Stimulated activated naive CD4-positive, alpha-beta T cell (primary cell): ENCODE measurements around the gene LRP4.
A peak's percentile ranks its signal among the peaks of the same experiment; 100 is the strongest.

Experiments
- DNase-seq, 6 experiments: peaks; one replicate each; lab custom pipeline; 2025; lab: John Stamatoyannopoulos, UW

Gene LRP4

DNA sequence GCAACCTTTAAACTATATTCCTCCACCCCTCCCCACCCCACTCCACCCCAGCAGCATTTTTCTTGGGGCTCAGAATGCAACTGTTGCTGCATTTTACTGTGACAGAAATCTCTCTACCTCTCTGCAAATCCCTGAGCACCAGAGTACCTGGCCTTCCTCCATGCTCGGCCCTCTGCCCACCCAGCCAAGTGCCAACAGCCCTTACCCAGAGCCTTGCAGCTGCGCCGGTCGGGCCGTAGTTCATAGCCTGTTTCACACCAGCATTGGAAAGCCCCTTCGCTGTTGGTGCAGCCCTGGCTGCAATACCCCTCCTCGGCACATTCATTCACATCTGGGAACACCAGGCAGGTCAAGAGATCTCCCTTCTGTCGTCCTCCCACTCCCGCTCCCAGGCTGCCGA, 23.4 kb downstream of the LRP4 start:
- DNase-seq, result no peak

DNA sequence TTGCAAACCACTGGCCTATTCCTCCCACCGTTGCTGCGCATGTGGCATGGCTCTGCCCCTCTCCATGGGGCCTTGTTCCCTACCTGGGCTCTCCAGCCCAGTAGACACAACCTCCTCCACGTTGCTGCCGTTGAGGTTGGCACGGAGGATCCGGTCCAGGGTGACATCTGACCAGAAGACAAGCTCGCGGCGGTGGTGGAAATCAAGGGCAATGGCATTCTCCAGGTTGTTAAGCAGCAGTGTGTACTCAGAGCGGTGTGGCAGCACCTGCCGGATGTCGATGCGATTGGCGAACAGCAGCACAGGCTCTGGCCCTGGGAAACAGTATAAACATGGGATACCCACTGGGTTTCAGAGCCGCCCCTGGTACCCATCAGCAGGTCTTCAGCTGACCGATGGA, 23.8 kb downstream of the LRP4 start:
- no peak for DNase-seq

GRCh38 chr11:46892838-46893237, 25.5 kb downstream of the LRP4 start:
- DNase-seq, result no peak

DNA sequence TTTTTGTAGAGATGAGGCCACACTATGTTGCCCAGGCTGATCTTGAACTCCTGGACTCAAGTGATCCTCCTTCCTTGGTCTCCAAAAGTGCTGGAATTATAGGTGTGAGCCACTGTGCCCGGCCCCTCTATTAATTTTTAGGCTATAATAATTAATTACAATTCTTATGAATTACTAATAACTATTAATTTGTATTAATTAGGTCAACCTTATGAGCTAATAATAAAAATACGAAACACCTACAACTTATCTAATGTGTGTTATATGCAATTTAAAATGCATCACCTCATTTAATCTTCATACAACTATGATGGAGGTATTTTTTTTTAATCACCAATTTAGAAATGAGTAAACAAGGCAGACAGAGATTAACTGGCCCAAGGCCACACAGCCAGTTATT, 26.2 kb downstream of the LRP4 start:
- DNase-seq, result no peak

GRCh38 chr11:46890665-46891064, 27.7 kb downstream of the LRP4 start:
- no peak for DNase-seq

DNA sequence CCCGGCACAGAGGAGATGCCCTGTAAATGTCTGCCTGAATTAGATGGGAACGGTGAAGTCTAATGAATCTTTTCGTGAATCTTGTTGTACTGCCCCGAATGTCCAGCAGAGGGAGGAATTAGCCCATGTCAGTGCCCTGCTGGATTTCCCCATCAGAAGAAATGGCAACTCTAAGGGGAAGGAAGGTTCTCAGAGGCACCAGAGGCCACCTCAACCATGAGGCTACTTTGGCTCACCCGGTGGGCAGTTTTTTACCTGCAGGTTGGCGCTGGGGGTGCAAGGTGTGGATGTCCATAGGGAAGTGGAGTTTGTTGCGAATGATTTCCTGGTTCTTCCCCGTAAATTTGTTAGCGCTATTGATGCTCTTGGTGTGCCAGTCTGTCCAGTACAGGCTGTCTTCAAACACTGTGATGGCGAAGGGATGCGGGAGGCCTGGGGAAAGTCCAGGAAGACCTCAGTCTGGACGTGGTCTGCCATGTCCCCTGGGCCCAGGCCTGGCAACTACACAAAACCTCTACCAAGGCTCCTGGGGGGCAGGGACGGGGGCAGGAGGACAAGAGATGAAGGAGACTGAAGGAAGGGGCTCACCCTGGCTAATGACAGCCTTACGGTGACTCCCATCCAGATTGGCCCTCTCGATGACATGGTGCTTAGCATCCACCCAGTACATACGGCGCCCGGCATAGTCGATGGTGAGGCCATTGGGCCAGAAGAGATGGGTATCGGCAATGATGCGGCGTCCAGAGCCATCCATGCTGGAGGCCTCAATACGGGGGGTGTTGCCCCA, 28.5 kb downstream of the LRP4 start:
- peak; percentile 40 to 84 (median 61) for DNase-seq

DNA sequence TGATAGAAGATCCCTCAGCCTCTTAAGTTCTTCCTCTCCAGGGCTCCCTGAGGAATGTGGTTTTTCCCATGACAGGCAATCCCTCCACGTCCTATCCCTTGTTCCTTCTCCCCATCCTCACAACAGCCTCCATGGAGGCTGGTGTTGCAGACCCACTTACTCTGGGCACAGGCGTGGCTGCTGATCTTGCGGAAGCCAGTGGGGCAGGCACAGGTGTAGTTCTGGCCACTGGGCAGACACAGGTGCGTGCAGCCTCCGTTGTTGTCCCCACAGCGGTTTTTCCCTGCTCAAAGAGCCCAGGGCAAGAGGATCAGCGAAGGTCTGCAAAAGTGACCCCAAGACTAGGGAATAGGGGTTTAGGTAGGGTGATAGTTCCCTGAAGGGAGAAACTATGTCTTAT, 29.1 kb downstream of the LRP4 start:
- DNase-seq, result no peak

GRCh38 chr11:46888636-46889035, 29.7 kb downstream of the LRP4 start:
- DNase-seq, result no peak

DNA sequence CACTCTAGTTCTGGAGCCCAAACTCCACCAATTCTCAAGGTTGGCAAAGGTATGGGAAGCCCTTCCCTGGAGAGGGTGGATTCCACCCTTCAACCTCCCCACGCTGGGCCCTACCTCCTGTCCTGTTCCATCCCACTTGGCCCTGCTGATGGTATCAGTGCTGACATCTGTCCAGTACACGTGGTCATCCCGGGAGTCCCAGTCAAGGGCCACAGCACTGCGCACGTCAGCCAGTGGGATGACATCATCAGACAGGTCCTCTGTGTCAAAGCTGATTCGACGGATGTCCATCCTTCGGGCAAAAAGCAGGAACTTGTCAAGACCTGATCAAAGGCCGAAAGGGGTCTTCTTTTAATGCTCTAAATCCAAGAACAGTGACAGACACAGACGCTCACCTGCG, 32.1 kb downstream of the LRP4 start:
- no peak for DNase-seq

GRCh38 chr11:46879056-46879585, 39.2 kb downstream of the LRP4 start:
- no peak for DNase-seq

- DNase-seq, result no peak
Measured at GRCh38 chr11:46877580-46877979, 40.8 kb downstream of the LRP4 start.

DNA sequence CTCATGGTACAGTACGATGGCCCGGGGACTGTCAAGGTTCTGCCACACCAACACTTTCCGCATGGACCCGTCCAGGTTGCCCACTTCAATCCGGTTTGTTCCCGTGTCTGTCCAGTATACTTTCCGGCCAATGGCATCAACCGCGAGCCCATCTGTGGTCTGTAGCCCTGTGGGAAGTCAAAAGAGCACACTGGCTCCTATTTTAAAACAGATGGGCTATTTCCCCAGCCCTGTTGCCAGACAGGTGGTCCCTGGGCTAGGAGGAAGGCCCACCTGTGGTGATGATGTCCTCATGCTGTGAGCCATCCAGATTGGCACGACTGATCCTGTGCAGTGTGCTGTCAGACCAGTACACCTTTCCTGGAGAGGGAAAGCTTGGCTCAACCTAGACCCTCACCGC, 41.9 kb downstream of the LRP4 start:
- no peak for DNase-seq

- no peak for DNase-seq
Measured at GRCh38 chr11:46874586-46874985, 43.8 kb downstream of the LRP4 start.

DNA sequence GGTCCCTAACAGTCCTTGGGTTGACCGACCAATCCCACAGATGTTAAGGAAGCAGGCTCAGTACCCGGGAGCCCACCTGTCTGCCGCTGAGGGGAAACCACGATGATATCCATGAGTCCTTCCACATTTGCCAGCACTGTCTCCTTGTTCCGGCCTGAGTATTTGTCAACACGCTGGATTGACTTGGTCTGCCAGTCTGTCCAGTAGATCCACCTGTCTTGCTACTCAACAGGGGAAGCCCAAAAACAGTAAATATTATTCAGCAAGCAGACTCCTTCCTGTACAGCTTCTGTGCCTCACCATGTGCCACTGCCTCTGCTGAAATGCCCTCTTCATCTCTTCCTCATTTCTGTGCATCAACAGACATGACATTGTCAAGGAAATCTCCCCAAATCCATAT, 49.4 kb downstream of the LRP4 start:
- DNase-seq, result no peak

DNA sequence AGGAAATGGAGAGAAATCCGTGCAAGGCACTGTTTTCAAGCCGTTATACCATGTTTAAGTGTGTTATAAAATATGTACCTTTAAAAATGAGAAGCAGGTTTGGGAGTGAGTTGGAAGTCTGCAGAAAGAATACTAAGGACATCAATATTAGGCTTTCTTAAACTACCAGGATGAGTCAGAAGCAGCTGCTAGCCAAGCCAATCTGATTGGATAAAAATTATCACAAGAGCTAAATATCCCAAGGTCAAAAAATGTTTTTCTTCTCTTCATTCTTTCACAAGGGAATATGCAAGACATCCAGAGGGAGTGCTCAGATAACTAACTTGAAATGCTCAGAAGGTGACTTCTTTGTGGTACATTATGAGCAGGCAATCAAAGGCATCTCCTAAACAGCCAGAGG, 53.0 kb downstream of the LRP4 start:
- DNase-seq, result no peak

DNA sequence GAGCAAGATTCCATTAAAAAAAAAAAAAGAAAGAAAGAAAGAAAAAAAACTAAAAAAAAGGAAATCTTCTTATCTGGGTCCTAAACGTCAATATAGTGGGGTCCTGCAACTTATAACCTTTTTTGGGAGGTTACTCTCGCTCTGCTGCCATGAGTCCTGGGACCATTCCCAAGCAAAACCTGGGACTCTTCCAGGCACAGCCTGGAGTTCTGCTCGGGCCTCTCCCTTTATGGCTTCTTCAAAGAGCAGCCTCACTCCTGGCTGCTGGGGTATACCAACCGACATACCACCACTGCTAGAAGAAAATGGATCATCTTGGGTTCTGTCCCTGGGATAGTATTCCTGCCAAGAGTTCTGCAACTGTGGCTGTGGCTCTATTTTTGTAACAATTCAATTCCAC, 58.1 kb downstream of the LRP4 start:
- DNase-seq, result no peak

DNA sequence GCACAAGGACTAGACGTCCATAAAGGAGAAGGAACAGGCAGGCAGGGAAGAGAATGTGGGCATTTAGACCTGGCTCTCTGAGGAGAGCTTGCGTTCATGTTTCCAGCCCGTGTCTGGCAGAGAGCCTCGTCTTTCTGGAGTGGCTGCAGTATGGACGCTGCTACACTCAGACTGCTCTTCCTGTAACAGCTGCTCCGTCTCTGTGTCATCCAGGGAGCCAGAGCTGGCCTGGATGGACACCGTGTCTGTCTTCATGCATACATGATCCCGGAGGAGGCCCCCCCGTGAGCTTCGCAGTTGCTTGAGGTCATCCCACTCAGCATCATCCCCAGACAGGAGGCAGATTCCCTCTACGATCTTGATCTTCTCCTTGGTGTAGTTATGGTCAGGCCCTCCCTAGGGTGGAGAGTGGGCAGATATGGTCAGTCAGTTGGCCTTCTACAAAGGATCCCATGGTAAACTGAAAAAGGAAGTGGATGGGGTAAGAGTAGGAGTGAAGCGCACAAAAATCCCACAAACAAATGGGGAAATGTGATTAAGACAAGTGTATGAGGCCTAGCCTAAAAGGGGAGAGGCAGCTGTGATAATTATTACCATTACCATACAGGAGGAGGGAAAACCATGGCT, 59.3 kb downstream of the LRP4 start:
- no peak for DNase-seq

DNA sequence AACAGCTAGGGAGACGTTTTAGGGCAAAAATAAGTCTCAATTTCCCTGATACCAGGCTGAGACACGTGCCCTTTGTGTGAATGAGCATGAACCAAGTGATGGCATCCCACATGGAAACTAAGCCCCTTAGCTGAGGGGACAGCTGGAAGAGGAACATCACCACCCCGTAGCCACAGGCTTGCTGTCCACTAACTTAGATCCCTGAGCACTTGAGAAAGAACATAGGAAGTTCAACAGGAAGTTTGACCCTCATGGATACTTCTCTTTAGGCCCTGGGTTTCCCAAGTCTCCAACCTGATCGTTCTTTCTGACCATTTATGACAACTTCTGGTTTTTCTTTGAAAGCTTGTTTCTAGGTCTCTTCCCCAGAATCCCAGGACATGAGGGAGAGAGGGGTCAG, 60.7 kb downstream of the LRP4 start:
- no peak for DNase-seq

DNA sequence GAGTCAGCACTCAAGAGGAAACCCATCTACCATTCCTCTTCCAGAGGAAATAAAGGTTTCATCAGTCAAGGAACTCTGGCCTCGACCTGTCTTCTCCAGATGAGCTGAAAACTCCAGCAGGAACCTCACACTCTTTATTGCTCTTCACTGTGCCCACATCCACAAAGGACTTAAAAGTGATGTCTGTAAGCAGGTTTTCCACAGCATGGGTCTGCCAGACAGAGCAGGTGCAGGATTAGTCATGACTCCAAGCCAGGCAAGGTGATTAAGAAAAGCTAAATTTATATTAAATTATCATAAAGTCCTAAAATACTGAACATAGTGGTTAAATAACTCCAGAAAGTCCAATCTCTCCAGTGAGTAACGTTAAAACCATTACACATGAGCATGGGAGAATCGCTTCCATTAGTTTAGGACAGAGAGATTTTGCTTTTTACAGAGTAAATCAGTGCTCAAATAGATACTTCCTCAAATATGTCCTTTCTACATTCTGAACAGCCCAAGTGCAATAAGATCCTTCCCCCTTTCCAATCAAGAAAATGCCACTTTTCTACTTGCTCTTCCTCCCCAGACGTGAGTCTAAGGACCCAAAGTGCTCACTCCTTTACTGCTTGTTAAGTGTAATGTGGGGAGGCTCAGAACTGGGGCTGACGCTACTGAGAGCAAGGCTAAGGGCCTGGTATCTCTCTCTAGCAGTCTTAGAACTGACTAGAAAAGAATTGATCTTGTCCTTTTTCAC, 61.6 kb downstream of the LRP4 start:
- no peak for DNase-seq

GRCh38 chr11:46855863-46856262, 62.5 kb downstream of the LRP4 start:
- no peak for DNase-seq

GRCh38 chr11:46855167-46855566, 63.2 kb downstream of the LRP4 start:
- DNase-seq, result no peak

DNA sequence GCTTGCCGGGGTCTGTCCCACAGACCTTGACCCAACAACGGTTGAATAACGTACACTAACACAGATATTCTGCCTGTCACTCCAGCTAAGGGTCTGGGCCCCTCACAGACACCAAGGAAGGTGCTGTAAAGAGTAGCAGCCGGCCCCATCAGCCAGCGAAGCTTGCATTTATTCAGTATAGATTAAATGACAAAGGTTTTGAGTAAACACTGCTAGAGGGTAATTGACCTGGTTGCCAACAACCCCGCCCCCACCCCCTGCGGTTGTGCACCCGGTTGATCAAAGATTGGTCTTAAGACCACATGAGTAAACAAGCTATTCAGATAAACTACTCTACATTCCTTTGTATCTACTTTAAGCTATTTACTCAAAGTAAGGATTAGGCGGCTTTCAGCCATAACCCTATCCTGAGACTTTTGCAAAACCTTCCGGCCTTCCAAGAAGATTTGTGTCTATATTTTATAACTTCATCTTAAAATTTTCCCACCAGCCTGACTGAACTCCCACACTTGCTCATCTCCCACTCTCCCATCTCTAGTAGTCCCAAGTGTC, 67.4 kb downstream of the LRP4 start:
- no peak for DNase-seq

- DNase-seq, result no peak
Measured at GRCh38 chr11:46849631-46850030, 68.7 kb downstream of the LRP4 start.
